Liver (tissue), 9 donors: ENCODE results near the gene SKI. TPM values are rescaled to one million over a fixed set of nuclear protein-coding genes. Genes with fewer than 3 reads are reported as not detected.

Experiments used
- DNase-seq: peaks from one replicate; pipeline ENCODE4 v3.0.0-alpha.2; 2017; ENCODE audit warnings: low spot score
- H3K27ac ChIP-seq, 2 donors: one replicate each; pipeline ENCODE4 v1.7.0; 2013; ENCODE audit warnings: inconsistent platforms in 2 of 2, low read length in 2 of 2, control low read depth in 1 of 2, low read depth in 1 of 2, mild to moderate bottlenecking in 1 of 2
- H3K27me3 ChIP-seq, 4 donors: one replicate each; pipeline versions ENCODE4 v1.6.1 to v1.7.0; 2013; ENCODE audit warnings: low read length in 3 of 4, inconsistent platforms in 1 of 4, mild to moderate bottlenecking in 1 of 4, moderate library complexity in 1 of 4; ENCODE audit not compliant: control insufficient read depth in 4 of 4, insufficient read depth in 4 of 4
- H3K36me3 ChIP-seq, 4 donors: one replicate each; pipeline versions ENCODE4 v1.6.1 to v1.7.0; 2013; ENCODE audit warnings: low read length in 3 of 4, mild to moderate bottlenecking in 3 of 4, low read depth in 1 of 4, moderate library complexity in 1 of 4; ENCODE audit not compliant: control insufficient read depth in 4 of 4, insufficient read depth in 3 of 4
- H3K4me1 ChIP-seq, 4 donors: one replicate each; pipeline versions ENCODE4 v1.6.1 to v1.7.0; 2013; ENCODE audit warnings: low read length in 3 of 4, mild to moderate bottlenecking in 3 of 4, moderate library complexity in 1 of 4; ENCODE audit not compliant: control insufficient read depth in 4 of 4, insufficient read depth in 4 of 4
- H3K4me3 ChIP-seq, 3 donors: one replicate each; pipeline versions ENCODE4 v1.6.1 to v1.7.0; 2013; ENCODE audit warnings: low read length in 3 of 3, control low read depth in 1 of 3, low read depth in 1 of 3, mild to moderate bottlenecking in 1 of 3
- H3K9ac ChIP-seq, 2 donors: one replicate each; pipeline ENCODE4 v1.7.0; 2013; ENCODE audit warnings: low read length in 2 of 2, mild to moderate bottlenecking in 2 of 2, moderate library complexity in 2 of 2, control low read depth in 1 of 2, low read depth in 1 of 2
- H3K9me3 ChIP-seq, 4 donors: one replicate each; pipeline versions ENCODE4 v1.6.1 to v1.7.0; 2013; ENCODE audit warnings: low read length in 3 of 4; ENCODE audit not compliant: control insufficient read depth in 4 of 4
- CTCF ChIP-seq: fragments of 150-350 bp; IDR thresholded peaks from 2 replicates; pipeline ENCODE4 v1.5.1; 2017; ENCODE audit warnings: improper control_type of control experiment, low read depth, low read length; ENCODE audit not compliant: missing input control
- EGR1 ChIP-seq, 2 donors: IDR thresholded peaks; 2 replicates each; pipeline ENCODE4 v1.6.1; 2016 to 2018; ENCODE audit warnings: antibody characterized with exemption in 2 of 2, low read depth in 2 of 2
- FOXA2 ChIP-seq: IDR thresholded peaks from 2 replicates; pipeline ENCODE4 v1.6.1; 2016; ENCODE audit warnings: antibody characterized with exemption
- JUND ChIP-seq, 2 donors: IDR thresholded peaks; 2 replicates each; pipeline ENCODE4 v1.6.1; 2016; ENCODE audit warnings: antibody characterized with exemption in 2 of 2
- REST ChIP-seq: IDR thresholded peaks from 2 replicates; pipeline ENCODE4 v1.6.1; 2016; ENCODE audit warnings: antibody characterized with exemption, mild to moderate bottlenecking
- SP1 ChIP-seq: IDR thresholded peaks from 2 replicates; pipeline ENCODE4 v1.6.1; 2018; ENCODE audit warnings: antibody characterized with exemption, mild to moderate bottlenecking
- ZBTB33 ChIP-seq: IDR thresholded peaks from 2 replicates; pipeline ENCODE4 v1.6.1; 2016; ENCODE audit warnings: antibody characterized with exemption
- WGBS: extraction: QIAGEN DNeasy Blood & Tissue Kit; methylation state at CpG from one replicate; pipeline ENCODE4 v1.1.7; 2013; 5-methylcytosine and 5-hydroxymethylcytosine counted together
- polyA plus RNA-seq, 2 donors: library from polyadenylated mRNA; stranded (reverse) in 1 of 2; unstranded in 1 of 2; fragments of 200-250 nt in 1 of 2; fragments of >200 nt in 1 of 2; fragmentation: Nextera tagmentation in 1 of 2; extraction: Ambion mirVana in 1 of 2; gene quantifications; one replicate each; pipeline versions ENCODE4 v1.2.1 to v1.2.3, GENCODE V29; 2013 to 2015
- total RNA-seq, 2 donors: library from RNA; depleted of rRNA; stranded (reverse); fragments of >200 nt; gene quantifications; one replicate each; pipeline ENCODE4 v1.2.3, GENCODE V29; 2014
- donor health status: healthy.
- donor health status: healthy.
- donor health status: healthy.
- donor health status: healthy.
- donor health status: healthy.

Gene SKI
- total and polyA plus RNA-seq, 4 donors, result 3.2 to 21.3 (median 19.5) TPM

GRCh38 chr1:2234762-2235113 lies 6.6 kb downstream of the SKI start:
- no peak for DNase-seq
- TF ChIP-seq JUND (IDR thresholded peaks at IDR 0.05) (peak in 1 of 2 donors; percentile 1), ZBTB33 (no peak), FOXA2 (no peak), EGR1 (IDR thresholded peaks at IDR 0.05; ENCODE audit: low read depth in 2 of 2) (no peak)
- Histone ChIP-seq H3K36me3 (no peaks in the 10 kb centered on the region), H3K4me3 (no peak overlapping the region), H3K9me3 (no peaks in the 10 kb centered on the region), H3K9ac (peak overlapping the region; percentile 17 to 71), H3K4me1 (peaks cover 57 to 95% (median 75%) of the 10 kb centered on the region in 4 donors), H3K27ac (peak overlapping the region; percentile 91 to 93), H3K27me3 (no peaks in the 10 kb centered on the region)
- 11% methylated on average over 4 of the region's 4 CpGs for WGBS

GRCh38 chr1:2235300-2235998 lies 7.3 kb downstream of the SKI start:
- TF ChIP-seq CTCF (no peak), EGR1 (IDR thresholded peaks at IDR 0.05; ENCODE audit: low read depth in 2 of 2) (no peak), JUND (IDR thresholded peaks at IDR 0.05) (no peak), SP1 (no peak), REST (no peak)
- H3K27me3 ChIP-seq, result no peaks in the 10 kb centered on the region
- 87% methylated on average over 22 of the region's 22 CpGs for WGBS
- H3K4me1 ChIP-seq, result peaks cover 55 to 95% (median 77%) of the 10 kb centered on the region in 4 donors
- H3K4me3 ChIP-seq, result no peak overlapping the region
- H3K36me3 ChIP-seq, result no peaks in the 10 kb centered on the region
- no peak for DNase-seq
- peak overlapping the region; percentile 91 to 93 for H3K27ac ChIP-seq
- peak overlapping the region in 1 of 2 donors; percentile 2 for H3K9ac ChIP-seq
- H3K9me3 ChIP-seq, result no peaks in the 10 kb centered on the region
